CD4-positive, alpha-beta T cell treated with Interleukin-21 for 1 hour (primary cell): ENCODE results near the gene PAXX.

Source experiments
- DNase-seq: peaks from one replicate; pipeline ENCODE4 v3.0.0-alpha.2; 2020

Gene PAXX

GRCh38 chr9:136983167-136983566, 9.1 kb upstream of the PAXX start:
- DNase-seq = no peak

GRCh38 chr9:136983656-136984314, 8.4 kb upstream of the PAXX start:
- no peak for DNase-seq

- no peak for DNase-seq
Measured at GRCh38 chr9:136984464-136985026, 7.7 kb upstream of the PAXX start.

GRCh38 chr9:136985027-136985602, 7.1 kb upstream of the PAXX start:
- no peak for DNase-seq

- DNase-seq = no peak
Measured at GRCh38 chr9:136985853-136986252, 6.4 kb upstream of the PAXX start.

GRCh38 chr9:136988872-136989271, 3.4 kb upstream of the PAXX start:
- no peak for DNase-seq

- no peak for DNase-seq
Measured at GRCh38 chr9:136990242-136990911, 1.8 kb upstream of the PAXX start.

- DNase-seq = no peak
Measured at GRCh38 chr9:136992819-136993369, 672 bp downstream of the PAXX start.

GRCh38 chr9:136994180-136994887, 2.1 kb downstream of the PAXX start:
- no peak for DNase-seq

- DNase-seq = no peak
Measured at GRCh38 chr9:136994888-136995230, 2.6 kb downstream of the PAXX start.

- DNase-seq = no peak
Measured at GRCh38 chr9:136995362-136995761, 3.1 kb downstream of the PAXX start.

GRCh38 chr9:136995772-136996311, 3.6 kb downstream of the PAXX start:
- no peak for DNase-seq

- peak; percentile 66 for DNase-seq
Measured at GRCh38 chr9:136996361-136997292, 4.4 kb downstream of the PAXX start, which contains the start of gene CLIC3. TSS of gene CLIC3 (minus strand) at chr9:136996568. CDS start at chr9:136996543, 25 bp downstream.

- no peak for DNase-seq
Measured at GRCh38 chr9:136997371-136997770, 5.1 kb downstream of the PAXX start.

GRCh38 chr9:136997830-136998234, 5.6 kb downstream of the PAXX start:
- DNase-seq = peak; percentile 57

GRCh38 chr9:137000177-137000930, 8.1 kb downstream of the PAXX start:
- peak; percentile 52 for DNase-seq

GRCh38 chr9:137001857-137002645, 9.8 kb downstream of the PAXX start:
- DNase-seq = no peak

- no peak for DNase-seq
Measured at GRCh38 chr9:137002646-137003041, 10.4 kb downstream of the PAXX start.

- DNase-seq = peak; percentile 32
Measured at GRCh38 chr9:137004285-137004684, 12.1 kb downstream of the PAXX start.
